GM12873 (cell line): Measurements from ENCODE around the gene GDPGP1.

ENCODE experiments used
- TF ChIP-seq, protein P1 (sequence below): IDR thresholded peaks from 2 replicates; pipeline ENCODE4 v1.5.1; 2012; ENCODE audit warnings: low read depth, mild to moderate bottlenecking, moderate library complexity, low read length, control low read depth; ENCODE audit not compliant: insufficient read depth; ENCODE audit errors: missing control alignments

Gene GDPGP1

DNA sequence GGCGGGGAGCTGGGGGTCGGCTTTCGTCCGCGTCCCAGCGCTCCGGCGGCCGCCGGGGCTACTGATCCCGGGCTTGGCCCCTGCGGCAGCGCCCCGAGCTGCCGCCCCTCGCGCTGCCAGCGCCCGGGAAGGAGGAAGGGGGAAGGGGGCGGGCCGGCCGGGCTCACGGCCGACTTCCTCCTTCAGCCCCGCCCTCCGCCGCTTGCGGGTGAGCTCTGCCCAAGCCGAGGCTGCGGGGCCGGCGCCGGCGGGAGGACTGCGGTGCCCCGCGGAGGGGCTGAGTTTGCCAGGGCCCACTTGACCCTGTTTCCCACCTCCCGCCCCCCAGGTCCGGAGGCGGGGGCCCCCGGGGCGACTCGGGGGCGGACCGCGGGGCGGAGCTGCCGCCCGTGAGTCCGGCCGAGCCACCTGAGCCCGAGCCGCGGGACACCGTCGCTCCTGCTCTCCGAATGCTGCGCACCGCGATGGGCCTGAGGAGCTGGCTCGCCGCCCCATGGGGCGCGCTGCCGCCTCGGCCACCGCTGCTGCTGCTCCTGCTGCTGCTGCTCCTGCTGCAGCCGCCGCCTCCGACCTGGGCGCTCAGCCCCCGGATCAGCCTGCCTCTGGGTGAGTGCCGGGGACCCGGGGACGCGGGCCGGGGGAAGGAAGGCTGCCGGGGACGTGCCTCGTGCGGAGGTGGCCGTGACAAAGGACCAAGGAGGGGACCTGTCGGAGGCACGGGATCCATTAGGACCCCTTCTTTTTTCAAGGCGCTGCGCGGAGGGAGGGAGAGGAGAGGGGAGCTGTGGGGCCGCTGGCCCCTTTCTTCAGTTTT, 32.7 kb upstream of the GDPGP1 start, which contains the start of gene SEMA4B:
Gene SEMA4B, plus strand, starts transcription at position 201 of the 814 bp plus-strand sequence. Its CDS starts 249 bp downstream, at position 450.
- TF ChIP-seq, protein P1, sequence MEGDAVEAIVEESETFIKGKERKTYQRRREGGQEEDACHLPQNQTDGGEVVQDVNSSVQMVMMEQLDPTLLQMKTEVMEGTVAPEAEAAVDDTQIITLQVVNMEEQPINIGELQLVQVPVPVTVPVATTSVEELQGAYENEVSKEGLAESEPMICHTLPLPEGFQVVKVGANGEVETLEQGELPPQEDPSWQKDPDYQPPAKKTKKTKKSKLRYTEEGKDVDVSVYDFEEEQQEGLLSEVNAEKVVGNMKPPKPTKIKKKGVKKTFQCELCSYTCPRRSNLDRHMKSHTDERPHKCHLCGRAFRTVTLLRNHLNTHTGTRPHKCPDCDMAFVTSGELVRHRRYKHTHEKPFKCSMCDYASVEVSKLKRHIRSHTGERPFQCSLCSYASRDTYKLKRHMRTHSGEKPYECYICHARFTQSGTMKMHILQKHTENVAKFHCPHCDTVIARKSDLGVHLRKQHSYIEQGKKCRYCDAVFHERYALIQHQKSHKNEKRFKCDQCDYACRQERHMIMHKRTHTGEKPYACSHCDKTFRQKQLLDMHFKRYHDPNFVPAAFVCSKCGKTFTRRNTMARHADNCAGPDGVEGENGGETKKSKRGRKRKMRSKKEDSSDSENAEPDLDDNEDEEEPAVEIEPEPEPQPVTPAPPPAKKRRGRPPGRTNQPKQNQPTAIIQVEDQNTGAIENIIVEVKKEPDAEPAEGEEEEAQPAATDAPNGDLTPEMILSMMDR: no peak

DNA sequence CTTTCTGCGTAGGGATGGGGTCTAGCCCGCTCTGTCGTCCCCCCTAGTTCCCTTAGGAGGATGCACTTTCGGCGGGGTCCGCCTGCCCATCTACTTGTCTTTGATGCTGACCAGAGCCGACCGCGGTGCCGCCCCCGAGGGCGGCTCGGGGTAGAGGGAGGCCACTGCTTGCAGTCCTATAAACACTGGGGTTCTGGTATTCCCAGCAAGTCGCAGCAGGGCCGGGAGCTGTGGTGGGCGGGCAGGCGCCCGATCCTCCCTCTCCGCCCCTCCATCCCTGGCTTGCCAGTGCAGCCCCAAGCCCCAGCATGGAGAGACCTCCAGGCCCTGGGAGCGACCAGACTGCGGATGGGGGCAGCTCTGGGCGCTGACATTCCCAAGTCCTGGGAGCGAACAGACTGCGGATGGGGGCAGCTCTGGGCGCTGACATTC, 32.0 kb upstream of the GDPGP1 start:
- TF ChIP-seq, protein P1: no peak

DNA sequence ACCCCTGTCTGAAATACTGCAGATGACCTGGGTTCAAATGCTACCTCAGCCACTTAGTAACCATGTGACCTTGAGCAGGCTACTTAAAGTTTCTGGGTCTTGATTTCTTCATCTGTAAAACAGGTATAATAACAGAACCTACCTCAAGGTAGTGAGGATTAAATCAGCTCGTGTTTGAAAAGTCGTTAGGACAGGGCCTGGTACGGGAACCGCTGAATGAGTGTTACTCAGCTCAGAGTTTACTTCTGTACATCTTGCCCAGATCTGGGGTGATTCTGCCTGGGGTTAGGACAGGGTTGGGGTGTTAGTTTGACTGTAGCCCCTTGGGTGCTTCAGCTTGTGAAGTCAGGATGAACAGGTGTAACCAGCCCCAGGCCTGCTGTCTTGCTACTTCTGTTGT, 31.1 kb upstream of the GDPGP1 start:
- TF ChIP-seq, protein P1: no peak

DNA sequence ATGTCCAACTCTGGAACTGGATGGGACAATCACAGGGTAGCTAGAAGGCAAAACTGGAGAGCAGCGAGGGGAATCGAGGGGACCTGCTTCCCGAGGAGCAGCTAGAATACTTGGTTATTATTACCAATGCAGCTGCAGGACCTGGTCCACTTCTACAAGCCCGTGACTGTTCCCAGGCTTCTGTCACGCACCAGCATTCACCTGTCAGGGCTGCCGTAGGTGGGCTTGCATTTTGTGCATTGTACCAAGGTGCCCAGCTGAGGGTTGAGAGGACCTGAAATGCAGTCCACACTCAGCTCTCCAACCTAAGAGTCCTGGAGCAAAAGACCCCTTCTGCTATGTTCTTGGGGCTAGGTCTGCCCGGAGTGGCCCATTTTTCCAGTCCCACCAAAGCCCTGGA, 30.5 kb upstream of the GDPGP1 start:
- TF ChIP-seq, protein P1: no peak

DNA sequence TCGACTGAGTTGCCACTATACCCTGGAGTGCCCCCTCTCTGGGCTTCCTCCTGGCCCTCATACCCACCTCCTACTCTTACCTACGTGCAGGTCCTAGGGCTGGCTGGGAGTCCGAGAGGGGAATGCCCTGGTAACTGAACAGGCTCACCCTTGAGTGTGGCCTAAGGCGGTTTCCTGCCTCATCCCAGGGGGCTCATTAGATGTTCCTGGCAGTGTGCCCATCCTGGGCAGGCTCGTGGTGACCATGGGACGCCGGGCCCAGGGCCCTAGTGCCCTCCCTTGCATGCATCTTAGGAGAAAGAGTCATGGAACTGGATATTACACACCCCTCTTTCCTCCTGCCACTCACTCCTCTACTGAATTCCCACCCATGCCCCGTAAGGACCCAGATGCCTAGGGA, 30.1 kb upstream of the GDPGP1 start:
- TF ChIP-seq, protein P1: no peak

DNA sequence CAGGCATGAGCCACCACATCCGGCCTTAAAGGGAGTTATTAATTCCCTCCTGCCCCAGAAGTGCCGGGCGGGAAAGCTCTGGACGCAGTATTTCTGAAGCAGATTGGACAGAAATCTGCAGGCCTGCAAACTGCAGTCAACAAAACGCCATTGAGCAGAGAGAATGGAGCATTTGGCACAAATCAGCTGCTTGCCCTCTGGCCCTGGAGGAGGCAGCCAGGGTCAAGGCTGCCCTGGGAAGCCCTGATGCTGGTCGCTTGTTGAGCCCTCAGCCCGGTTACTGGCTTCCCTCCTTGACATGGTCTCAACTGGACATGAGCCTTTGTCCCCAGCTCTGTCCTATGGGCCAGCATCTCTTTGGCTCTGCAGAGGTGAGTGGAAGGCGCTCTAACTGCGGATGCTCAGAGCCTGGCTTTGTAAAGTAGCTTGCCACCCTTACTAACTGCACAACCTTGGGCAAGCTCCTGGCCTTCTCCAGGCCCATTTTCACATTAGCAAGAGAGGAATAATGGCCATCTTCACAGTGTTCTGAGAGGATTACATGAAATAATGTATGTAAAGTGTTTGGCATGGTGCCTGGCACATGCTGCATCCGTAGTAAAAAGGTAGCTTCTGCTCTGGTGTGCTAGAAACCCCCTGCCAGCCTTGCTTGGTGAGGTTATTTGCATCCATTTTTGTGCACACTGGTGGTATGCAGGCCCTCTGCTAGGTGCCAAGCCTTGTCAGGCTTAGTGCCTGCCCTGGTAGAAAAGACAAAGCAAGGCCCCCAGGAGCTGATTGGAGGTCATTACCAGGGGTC, 28.8 kb upstream of the GDPGP1 start:
- TF ChIP-seq, protein P1: no peak

DNA sequence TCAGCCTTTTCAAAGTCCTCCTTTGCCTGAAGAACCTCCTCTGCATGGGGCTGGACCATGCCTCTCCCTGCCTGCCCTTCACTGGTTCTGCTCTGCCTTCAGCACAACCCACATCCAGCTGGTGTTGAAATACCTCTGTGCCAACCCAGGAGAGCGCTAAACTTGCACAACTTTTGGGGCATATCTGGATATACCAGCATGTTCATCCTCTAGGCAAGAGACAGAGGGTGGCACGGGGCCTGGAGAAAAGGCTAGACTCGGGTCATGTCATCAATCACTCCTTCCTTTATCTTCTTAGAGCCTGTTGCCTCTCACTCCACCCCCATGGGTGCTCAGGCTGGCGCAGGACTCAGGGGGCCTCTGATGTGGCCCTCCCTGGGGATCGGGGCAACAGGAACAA, 28.1 kb upstream of the GDPGP1 start:
- TF ChIP-seq, protein P1: no peak
